K562 (cell line): ENCODE measurements around the gene TEX264. TPM values are rescaled to one million over a fixed set of nuclear protein-coding genes. Genes with fewer than 3 reads are reported as not detected.

Experiments used
- BDP1 ChIP-seq: IDR thresholded peaks from 3 replicates; pipeline ENCODE4 v1.6.1; 2011; ENCODE audit not compliant: insufficient read length, insufficient read depth
- NR4A1 ChIP-seq, 2 experiments: fragments of 250-450 bp in 1 of 2; fragments of 450-650 bp in 1 of 2; sonication (Bioruptor Pico) in 1 of 2; IDR thresholded peaks; 2 replicates each; pipeline versions ENCODE4 v1.4.0 to v1.6.1; 2016 to 2020; ENCODE audit warnings: mild to moderate bottlenecking in 2 of 2, missing compliant biosample characterization in 1 of 2, missing genetic modification characterization in 1 of 2, moderate library complexity in 1 of 2
- PRMT5 ChIP-seq: sonication (generic); formaldehyde crosslinking; IDR thresholded peaks from 2 replicates; pipeline ENCODE4 v1.5.0; 2020; ENCODE audit warnings: missing genetic modification reagents
- RBM25 ChIP-seq: fragments of 200-400 bp; formaldehyde crosslinking; IDR thresholded peaks from 2 replicates; pipeline ENCODE4 v1.6.1; 2018; ENCODE audit warnings: low read length, low read depth, moderate library complexity; ENCODE audit not compliant: severe bottlenecking
- SMAD2 ChIP-seq: fragments of 150-350 bp; IDR thresholded peaks from 2 replicates; pipeline ENCODE4 v1.6.1; 2014; ENCODE audit warnings: low read depth, mild to moderate bottlenecking, low read length
- polyA plus RNA-seq, 8 experiments: library from polyadenylated mRNA; depleted of rRNA in 4 of 8; stranded (reverse) in 5 of 8; unstranded in 3 of 8; fragments of >200 nt; fragmentation: Nextera tagmentation in 2 of 8; fragmentation: Illumina TruSeq in 1 of 8; extraction: Ambion mirVana in 2 of 8; extraction: Trizol in 1 of 8; gene quantifications; 2 replicates each; pipeline versions ENCODE4 v1.2.1 to v1.2.3, GENCODE V29; 2011 to 2014; ENCODE audit warnings: inconsistent platforms in 1 of 8, missing spikeins in 1 of 8
- total RNA-seq, 7 experiments: library from RNA; depleted of rRNA in 6 of 7; stranded (reverse); fragments of >200 nt in 6 of 7; fragmentation: Illumina TruSeq in 2 of 7; extraction: Trizol in 2 of 7; gene quantifications; 2 replicates each; pipeline versions ENCODE4 v1.2.1 to v1.2.3, GENCODE V29; 2011 to 2021; ENCODE audit warnings: low replicate concordance in 1 of 7
- TF ChIP-seq, protein P1 (sequence below), 2 experiments: fragments of 450-650 bp; IDR thresholded peaks; 2 replicates each; pipeline ENCODE4 v1.6.1; 2016; ENCODE audit warnings: mild to moderate bottlenecking in 2 of 2, borderline replicate concordance in 1 of 2, low read depth in 1 of 2, moderate library complexity in 1 of 2
- TF ChIP-seq, protein P2 (sequence below): fragments of 250-450 bp; sonication (Bioruptor Pico); IDR thresholded peaks from 2 replicates; pipeline ENCODE4 v1.8.0; 2021; ENCODE audit warnings: moderate library complexity, mild to moderate bottlenecking, inconsistent platforms

TEX264 gene
- total and polyA plus RNA-seq, 9 of the 15 experiments (the other 6 are each of a cell fraction or from before 2014, with no cell fraction given) = 4.1 to 47.0 (median 31.0) TPM

DNA sequence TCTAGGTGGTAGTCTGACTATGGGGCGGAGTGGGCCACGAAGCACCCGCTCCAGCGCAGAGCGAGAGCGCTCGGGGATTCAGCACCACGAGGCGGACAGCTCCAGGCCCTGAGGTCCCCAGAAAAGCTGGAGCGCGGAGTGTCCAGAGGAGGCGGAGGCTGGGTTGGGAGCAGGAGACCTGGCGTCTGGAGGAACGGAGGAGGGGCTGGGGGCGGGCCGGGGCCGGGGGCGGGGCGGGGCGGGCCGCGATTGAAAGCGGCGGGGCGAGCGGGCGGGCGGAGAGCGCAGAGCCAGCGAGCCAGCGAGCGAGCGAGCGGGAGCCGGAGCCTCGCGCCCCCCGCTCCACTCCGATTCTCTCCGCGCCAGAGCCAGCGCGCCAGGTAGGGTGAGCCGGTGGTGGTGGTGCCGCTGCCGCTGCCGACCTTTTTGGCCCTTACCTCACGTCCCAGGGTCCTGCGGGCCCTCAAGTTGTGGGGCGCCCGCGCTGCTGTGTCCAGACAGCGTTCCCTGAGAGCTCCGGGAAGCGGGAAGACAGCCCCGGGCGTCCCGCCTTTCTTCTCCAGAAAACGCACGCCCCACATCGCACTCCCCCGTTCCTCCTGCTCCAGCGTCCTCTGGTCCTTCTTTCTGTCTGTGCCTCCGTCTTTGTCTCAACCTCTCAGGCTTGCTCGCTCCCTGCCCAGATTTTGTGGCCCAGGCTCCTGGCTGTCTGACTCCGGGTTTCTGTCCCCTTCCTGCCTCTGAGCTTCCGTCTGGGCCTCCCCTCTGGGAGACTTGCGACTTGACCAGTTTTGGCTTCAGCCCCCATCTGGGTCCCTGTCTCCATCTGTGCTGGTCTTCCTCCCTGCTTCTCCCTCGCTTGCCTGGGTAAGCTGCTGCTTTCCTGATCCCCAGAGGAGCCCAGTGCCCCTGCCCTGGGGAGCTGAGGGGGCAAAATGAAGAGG is 36.0 kb downstream of the TEX264 start, which contains the start of gene GRM2 (continued):
- TF ChIP-seq, protein P1, sequence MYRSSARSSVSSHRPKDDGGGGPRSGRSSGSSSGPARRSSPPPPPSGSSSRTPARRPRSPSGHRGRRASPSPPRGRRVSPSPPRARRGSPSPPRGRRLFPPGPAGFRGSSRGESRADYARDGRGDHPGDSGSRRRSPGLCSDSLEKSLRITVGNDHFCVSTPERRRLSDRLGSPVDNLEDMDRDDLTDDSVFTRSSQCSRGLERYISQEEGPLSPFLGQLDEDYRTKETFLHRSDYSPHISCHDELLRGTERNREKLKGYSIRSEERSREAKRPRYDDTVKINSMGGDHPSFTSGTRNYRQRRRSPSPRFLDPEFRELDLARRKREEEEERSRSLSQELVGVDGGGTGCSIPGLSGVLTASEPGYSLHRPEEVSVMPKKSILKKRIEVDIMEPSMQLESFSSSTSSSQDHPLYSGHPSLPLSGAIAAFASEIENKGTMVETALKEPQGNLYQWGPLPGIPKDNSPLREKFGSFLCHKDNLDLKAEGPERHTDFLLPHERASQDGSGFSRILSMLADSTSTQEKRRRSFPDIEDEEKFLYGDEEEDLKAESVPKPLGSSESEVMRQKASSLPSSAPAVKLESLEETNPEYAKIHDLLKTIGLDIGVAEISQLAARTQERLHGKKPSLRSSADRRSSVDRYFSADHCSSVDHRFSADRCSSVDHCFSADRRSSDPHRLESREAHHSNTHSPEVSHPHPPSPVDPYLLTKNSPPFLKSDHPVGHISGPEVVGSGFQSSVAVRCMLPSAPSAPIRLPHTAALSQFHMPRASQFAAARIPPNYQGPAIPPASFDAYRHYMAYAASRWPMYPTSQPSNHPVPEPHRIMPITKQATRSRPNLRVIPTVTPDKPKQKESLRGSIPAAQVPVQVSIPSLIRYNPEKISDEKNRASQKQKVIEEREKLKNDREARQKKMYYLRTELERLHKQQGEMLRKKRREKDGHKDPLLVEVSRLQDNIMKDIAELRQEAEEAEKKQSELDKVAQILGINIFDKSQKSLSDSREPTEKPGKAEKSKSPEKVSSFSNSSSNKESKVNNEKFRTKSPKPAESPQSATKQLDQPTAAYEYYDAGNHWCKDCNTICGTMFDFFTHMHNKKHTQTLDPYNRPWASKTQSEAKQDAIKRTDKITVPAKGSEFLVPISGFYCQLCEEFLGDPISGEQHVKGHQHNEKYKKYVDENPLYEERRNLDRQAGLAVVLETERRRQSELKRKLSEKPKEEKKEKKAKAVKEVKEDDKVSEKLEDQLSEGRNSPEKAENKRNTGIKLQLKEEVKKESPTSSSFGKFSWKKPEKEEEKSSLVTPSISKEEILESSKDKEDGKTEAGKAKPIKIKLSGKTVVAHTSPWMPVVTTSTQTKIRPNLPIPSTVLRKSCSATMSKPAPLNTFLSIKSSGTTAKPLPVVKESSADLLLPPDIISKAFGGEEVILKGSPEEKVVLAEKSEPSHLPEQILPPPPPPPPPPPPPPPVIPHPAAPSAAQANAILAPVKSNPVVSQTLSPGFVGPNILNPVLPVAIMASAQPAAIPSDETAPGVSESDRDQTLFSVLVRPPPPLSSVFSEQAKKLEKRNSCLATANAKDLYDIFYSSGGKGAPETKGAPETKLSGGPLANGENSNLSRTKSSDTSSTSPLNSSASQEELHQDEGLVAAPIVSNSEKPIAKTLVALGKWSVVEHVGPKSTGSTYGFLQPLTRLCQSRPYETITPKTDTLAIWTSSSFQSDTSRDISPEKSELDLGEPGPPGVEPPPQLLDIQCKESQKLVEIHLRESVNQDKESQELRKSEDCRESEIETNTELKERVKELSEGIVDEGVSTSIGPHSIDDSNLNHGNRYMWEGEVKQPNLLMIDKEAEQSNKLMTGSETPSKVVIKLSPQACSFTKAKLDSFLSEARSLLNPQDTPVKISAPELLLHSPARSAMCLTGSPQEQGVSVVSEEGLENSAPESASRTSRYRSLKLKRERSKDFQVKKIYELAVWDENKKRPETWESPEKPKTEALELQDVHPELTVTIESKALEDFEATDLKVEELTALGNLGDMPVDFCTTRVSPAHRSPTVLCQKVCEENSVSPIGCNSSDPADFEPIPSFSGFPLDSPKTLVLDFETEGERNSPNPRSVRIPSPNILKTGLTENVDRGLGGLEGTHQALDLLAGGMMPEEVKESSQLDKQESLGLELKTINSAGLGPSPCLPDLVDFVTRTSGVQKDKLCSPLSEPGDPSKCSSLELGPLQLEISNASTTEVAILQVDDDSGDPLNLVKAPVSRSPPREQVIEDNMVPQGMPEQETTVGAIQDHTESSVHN (IDR thresholded peaks at IDR 0.05; ENCODE audit: borderline replicate concordance in 1 of 2, low read depth in 1 of 2) = no peak
- peak; percentile 62; the same call in 1 of the 2 replicates for TF ChIP-seq PRMT5 (CRISPR knock-in tag)
- no peak for TF ChIP-seq NR4A1 (CRISPR knock-in tag; IDR thresholded peaks at IDR 0.05)
- no peak for TF ChIP-seq NR4A1 (tag; IDR thresholded peaks at IDR 0.05)
- TF ChIP-seq SMAD2 = no peak
- TF ChIP-seq, protein P2, sequence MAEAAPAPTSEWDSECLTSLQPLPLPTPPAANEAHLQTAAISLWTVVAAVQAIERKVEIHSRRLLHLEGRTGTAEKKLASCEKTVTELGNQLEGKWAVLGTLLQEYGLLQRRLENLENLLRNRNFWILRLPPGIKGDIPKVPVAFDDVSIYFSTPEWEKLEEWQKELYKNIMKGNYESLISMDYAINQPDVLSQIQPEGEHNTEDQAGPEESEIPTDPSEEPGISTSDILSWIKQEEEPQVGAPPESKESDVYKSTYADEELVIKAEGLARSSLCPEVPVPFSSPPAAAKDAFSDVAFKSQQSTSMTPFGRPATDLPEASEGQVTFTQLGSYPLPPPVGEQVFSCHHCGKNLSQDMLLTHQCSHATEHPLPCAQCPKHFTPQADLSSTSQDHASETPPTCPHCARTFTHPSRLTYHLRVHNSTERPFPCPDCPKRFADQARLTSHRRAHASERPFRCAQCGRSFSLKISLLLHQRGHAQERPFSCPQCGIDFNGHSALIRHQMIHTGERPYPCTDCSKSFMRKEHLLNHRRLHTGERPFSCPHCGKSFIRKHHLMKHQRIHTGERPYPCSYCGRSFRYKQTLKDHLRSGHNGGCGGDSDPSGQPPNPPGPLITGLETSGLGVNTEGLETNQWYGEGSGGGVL = no peak
- TF ChIP-seq RBM25 = no peak
- TF ChIP-seq BDP1 = no peak
